HEK293 (cell line): ENCODE results near the gene ALLC.

Source experiments
- CTCF ChIA-PET: fragments of 350-600 bp; formaldehyde crosslinking; extraction: SDS; loops from one replicate; lab custom pipeline; 2021; ENCODE audit warnings: antibody characterized with exemption; lab: Yijun Ruan, JAX
- POLR2A ChIA-PET: fragments of 300-600 bp; formaldehyde crosslinking; extraction: SDS; loops from one replicate; lab custom pipeline; 2020; ENCODE audit warnings: antibody characterized with exemption, inconsistent platforms; lab: Yijun Ruan, JAX
- H3K27ac ChIP-seq: fragments of 200-500 bp; sonication (Bioruptor generic); 2 replicates; pipeline ENCODE4 v1.5.1; 2014; ENCODE audit warnings: low read depth, low read length, control low read depth, inconsistent platforms; ENCODE audit errors: extremely low read depth
- H3K36me3 ChIP-seq, 2 experiments: fragments of 200-500 bp in 1 of 2; sonication (Bioruptor generic) in 1 of 2; 1 replicate in 1 of 2; 2 replicates in 1 of 2; pipeline ENCODE4 v1.5.1; 2014 to 2017; ENCODE audit warnings: inconsistent platforms in 2 of 2, low read length in 2 of 2; ENCODE audit not compliant: control insufficient read depth in 2 of 2, insufficient read depth in 1 of 2
- H3K4me1 ChIP-seq: fragments of 200-500 bp; sonication (Bioruptor generic); 2 replicates; pipeline ENCODE4 v1.5.1; 2014; ENCODE audit warnings: mild to moderate bottlenecking, low read length, inconsistent platforms; ENCODE audit not compliant: control insufficient read depth, insufficient read depth
- H3K4me3 ChIP-seq: 2 replicates; pipeline ENCODE4 v1.5.1; 2011; ENCODE audit warnings: low read depth, mild to moderate bottlenecking, control low read depth, low read length, moderate library complexity
- H3K9me3 ChIP-seq: fragments of 200-500 bp; sonication (Bioruptor generic); 2 replicates; pipeline ENCODE4 v1.5.1; 2014; ENCODE audit warnings: low read depth, low read length, inconsistent platforms; ENCODE audit not compliant: control insufficient read depth, insufficient read depth
- BCL11A ChIP-seq: fragments of 450-650 bp; formaldehyde crosslinking; IDR thresholded peaks from 2 replicates; pipeline ENCODE4 v1.5.1; 2016; ENCODE audit warnings: low read depth, missing biosample characterization, missing genetic modification characterization
- BCL11B ChIP-seq: fragments of 450-650 bp; formaldehyde crosslinking; IDR thresholded peaks from 2 replicates; pipeline ENCODE4 v1.5.1; 2016; ENCODE audit warnings: low read depth, missing biosample characterization, missing genetic modification characterization
- BCL6B ChIP-seq: fragments of 450-650 bp; formaldehyde crosslinking; IDR thresholded peaks from 2 replicates; pipeline ENCODE4 v1.5.1; 2017; ENCODE audit warnings: missing biosample characterization, missing genetic modification characterization
- KLF16 ChIP-seq: fragments of 450-650 bp; formaldehyde crosslinking; IDR thresholded peaks from 2 replicates; pipeline ENCODE4 v1.5.1; 2017; ENCODE audit warnings: missing biosample characterization, missing genetic modification characterization
- REST ChIP-seq: fragments of 450-650 bp; formaldehyde crosslinking; IDR thresholded peaks from 2 replicates; pipeline ENCODE4 v1.5.1; 2016; ENCODE audit warnings: missing biosample characterization, missing genetic modification characterization
- YY1 ChIP-seq: fragments of 450-650 bp; formaldehyde crosslinking; IDR thresholded peaks from 2 replicates; pipeline ENCODE4 v1.5.1; 2018; ENCODE audit warnings: missing biosample characterization, missing genetic modification characterization
- ZBTB1 ChIP-seq: fragments of 450-650 bp; formaldehyde crosslinking; IDR thresholded peaks from 2 replicates; pipeline ENCODE4 v1.5.1; 2016; ENCODE audit warnings: missing biosample characterization, missing genetic modification characterization
- ZBTB6 ChIP-seq: fragments of 450-650 bp; formaldehyde crosslinking; IDR thresholded peaks from 2 replicates; pipeline ENCODE4 v1.5.1; 2017; ENCODE audit warnings: missing biosample characterization, missing genetic modification characterization
- ZNF121 ChIP-seq: fragments of 450-650 bp; formaldehyde crosslinking; IDR thresholded peaks from 2 replicates; pipeline ENCODE4 v1.5.1; 2016; ENCODE audit warnings: missing biosample characterization, missing genetic modification characterization
- ZNF16 ChIP-seq: fragments of 450-650 bp; formaldehyde crosslinking; IDR thresholded peaks from 2 replicates; pipeline ENCODE4 v1.5.1; 2016; ENCODE audit warnings: low read depth, missing biosample characterization, missing genetic modification characterization
- ZNF239 ChIP-seq: fragments of 450-650 bp; formaldehyde crosslinking; IDR thresholded peaks from 2 replicates; pipeline ENCODE4 v1.5.1; 2016; ENCODE audit warnings: missing biosample characterization, missing genetic modification characterization
- ZNF24 ChIP-seq: fragments of 450-650 bp; formaldehyde crosslinking; IDR thresholded peaks from 2 replicates; pipeline ENCODE4 v1.5.1; 2016; ENCODE audit warnings: missing biosample characterization, missing genetic modification characterization
- ZNF26 ChIP-seq: fragments of 450-650 bp; formaldehyde crosslinking; IDR thresholded peaks from 2 replicates; pipeline ENCODE4 v1.5.1; 2016; ENCODE audit warnings: missing biosample characterization, missing genetic modification characterization
- ZNF274 ChIP-seq, 2 experiments: fragments of 200-500 bp in 1 of 2; fragments of 450-650 bp in 1 of 2; sonication (Bioruptor generic) in 1 of 2; formaldehyde crosslinking in 1 of 2; IDR thresholded peaks; 2 replicates each; pipeline versions ENCODE4 v1.5.1 to v1.6.1; 2014 to 2016; ENCODE audit warnings: borderline replicate concordance in 1 of 2, inconsistent platforms in 1 of 2, low read length in 1 of 2, missing biosample characterization in 1 of 2, missing genetic modification characterization in 1 of 2
- ZNF335 ChIP-seq: fragments of 450-650 bp; formaldehyde crosslinking; conservative IDR thresholded peaks from 2 replicates; pipeline ENCODE4 v1.5.1; 2016; ENCODE audit warnings: missing biosample characterization, missing genetic modification characterization
- ZNF404 ChIP-seq: fragments of 450-650 bp; formaldehyde crosslinking; IDR thresholded peaks from 2 replicates; pipeline ENCODE4 v1.5.1; 2017; ENCODE audit warnings: missing biosample characterization, missing genetic modification characterization
- ZNF423 ChIP-seq: fragments of 450-650 bp; formaldehyde crosslinking; IDR thresholded peaks from 2 replicates; pipeline ENCODE4 v1.5.1; 2016; ENCODE audit warnings: missing biosample characterization, missing genetic modification characterization
- ZNF426 ChIP-seq: fragments of 450-650 bp; formaldehyde crosslinking; IDR thresholded peaks from 2 replicates; pipeline ENCODE4 v1.5.1; 2017; ENCODE audit warnings: missing biosample characterization, missing genetic modification characterization, mild to moderate bottlenecking, inconsistent platforms, moderate library complexity
- ZNF521 ChIP-seq: fragments of 450-650 bp; formaldehyde crosslinking; IDR thresholded peaks from 2 replicates; pipeline ENCODE4 v1.5.1; 2017; ENCODE audit warnings: missing biosample characterization, mild to moderate bottlenecking, missing genetic modification characterization
- ZNF529 ChIP-seq: fragments of 450-650 bp; formaldehyde crosslinking; IDR thresholded peaks from 2 replicates; pipeline ENCODE4 v1.5.1; 2017; ENCODE audit warnings: missing genetic modification characterization, missing biosample characterization; ENCODE audit not compliant: insufficient replicate concordance
- ZNF561 ChIP-seq: fragments of 450-650 bp; IDR thresholded peaks from 2 replicates; pipeline ENCODE4 v1.5.1; 2018; ENCODE audit warnings: missing biosample characterization, missing genetic modification characterization, borderline replicate concordance
- ZNF600 ChIP-seq: fragments of 450-650 bp; formaldehyde crosslinking; IDR thresholded peaks from 2 replicates; pipeline ENCODE4 v1.5.1; 2016; ENCODE audit warnings: missing biosample characterization, missing genetic modification characterization
- ZNF658 ChIP-seq: fragments of 450-650 bp; formaldehyde crosslinking; IDR thresholded peaks from 2 replicates; pipeline ENCODE4; 2016; ENCODE audit warnings: missing biosample characterization, missing genetic modification characterization
- ZNF664 ChIP-seq: fragments of 450-650 bp; formaldehyde crosslinking; IDR thresholded peaks from 2 replicates; pipeline ENCODE4 v1.5.1; 2016; ENCODE audit warnings: missing biosample characterization, missing genetic modification characterization
- ZNF837 ChIP-seq: fragments of 450-650 bp; formaldehyde crosslinking; IDR thresholded peaks from 2 replicates; pipeline ENCODE4 v1.5.1; 2016; ENCODE audit warnings: missing biosample characterization, missing genetic modification characterization

The ALLC gene

GRCh38 chr2:3701071-3701470 lies 43.1 kb downstream of the ALLC start:
- ChIA-PET POLR2A (no interaction called here), CTCF (interaction anchor here (1.0 kb wide), 1 partner anchor 79 kb away, joined by 3 read pairs; no protein-coding TSS in a partner anchor)
- no peaks in the 10 kb centered on the region for H3K4me1 ChIP-seq
- TF ChIP-seq ZBTB1 (tag by site-specific recombination) = no peak
- TF ChIP-seq ZNF121 (tag by site-specific recombination) = no peak
- no peak for TF ChIP-seq ZNF600
- TF ChIP-seq ZNF658 = no peak
- no peak for TF ChIP-seq ZNF426 (tag by site-specific recombination)
- TF ChIP-seq ZNF274 (IDR thresholded peaks at IDR 0.05; ENCODE audit: low read length) = no peak
- TF ChIP-seq ZNF274 (tag by site-specific recombination; IDR thresholded peaks at IDR 0.05; ENCODE audit: borderline replicate concordance) = no peak
- TF ChIP-seq BCL11A (tag by site-specific recombination) = no peak
- no peak for TF ChIP-seq ZNF529
- TF ChIP-seq ZNF837 (tag by site-specific recombination) = no peak
- TF ChIP-seq ZNF664 (tag by site-specific recombination) = no peak
- no peak for TF ChIP-seq ZNF24 (tag by site-specific recombination)
- TF ChIP-seq REST (tag by site-specific recombination) = no peak
- no peak for TF ChIP-seq ZNF239 (tag by site-specific recombination)
- TF ChIP-seq BCL6B (tag by site-specific recombination) = no peak
- TF ChIP-seq ZNF16 (tag by site-specific recombination) = no peak
- H3K4me3 ChIP-seq = no peak overlapping the region
- no peaks in the 10 kb centered on the region for H3K36me3 ChIP-seq
- no peak overlapping the region for H3K27ac ChIP-seq
- no peaks in the 10 kb centered on the region for H3K9me3 ChIP-seq

GRCh38 chr2:3703236-3703756 lies 45.3 kb downstream of the ALLC start, which contains the start of gene DCDC2C:
Gene DCDC2C (plus strand): TSS chr2:3703575. CDS start chr2:3703752, 177 bp downstream.
- Histone ChIP-seq H3K27ac (no peak within 1 kb of the TSS), H3K4me1 (no peaks in the 10 kb centered on the region), H3K9me3 (no peaks in the 10 kb centered on the region), H3K36me3 (no peaks in the 10 kb centered on the region), H3K4me3 (no peak within 1 kb of the TSS)
- TF ChIP-seq BCL11B (tag by site-specific recombination) (no peak), ZNF521 (tag by site-specific recombination) (no peak)
- CTCF ChIA-PET = no interaction called here
- POLR2A ChIA-PET = no interaction called here

GRCh38 chr2:3703757-3704355 lies 45.9 kb downstream of the ALLC start:
- no peak overlapping the region for H3K27ac ChIP-seq
- CTCF ChIA-PET = no interaction called here
- H3K36me3 ChIP-seq = no peaks in the 10 kb centered on the region
- POLR2A ChIA-PET = no interaction called here
- no peak overlapping the region for H3K4me3 ChIP-seq
- H3K4me1 ChIP-seq = no peaks in the 10 kb centered on the region
- no peaks in the 10 kb centered on the region for H3K9me3 ChIP-seq
- TF ChIP-seq ZNF335 (tag by site-specific recombination) = no peak
- TF ChIP-seq ZNF561 = no peak
- TF ChIP-seq YY1 = no peak
- no peak for TF ChIP-seq ZNF404 (tag by site-specific recombination)
- no peak for TF ChIP-seq ZNF26
- TF ChIP-seq ZBTB6 (tag by site-specific recombination) = no peak
- TF ChIP-seq ZNF423 (tag by site-specific recombination) = no peak
- TF ChIP-seq KLF16 (tag by site-specific recombination) = no peak
